GM23338 (cell line): ENCODE measurements around the gene EYA2. TPM values are rescaled to one million over a fixed set of nuclear protein-coding genes. Genes with fewer than 3 reads are reported as not detected.

Source experiments
- ATAC-seq: fragments of 200-7000 bp; cut with Tn5 transposase; 3 replicates; pipeline ENCODE4 v1.9.1; 2020
- DNase-seq: peaks from one replicate; pipeline ENCODE4 v3.0.0-alpha.2; 2015; ENCODE audit warnings: low spot score
- H2AFZ ChIP-seq: fragments of 200-600 bp; sonication (generic); 2 replicates; pipeline ENCODE4 v1.8.0; 2016; ENCODE audit warnings: antibody characterized with exemption, mild to moderate bottlenecking, moderate library complexity
- H3F3A ChIP-seq: fragments of 200-600 bp; sonication (generic); replicated peaks from 2 replicates; pipeline ENCODE4 v1.8.0; 2017; ENCODE audit warnings: antibody characterized with exemption, mixed run types, low read depth
- H3K27ac ChIP-seq: fragments of 200-600 bp; sonication (generic); 2 replicates; pipeline ENCODE4 v1.6.1; 2016; ENCODE audit warnings: low read depth
- H3K27me3 ChIP-seq: fragments of 200-600 bp; sonication (generic); 2 replicates; pipeline ENCODE4 v1.8.0; 2016; ENCODE audit warnings: mild to moderate bottlenecking, mixed run types, moderate library complexity; ENCODE audit not compliant: insufficient read depth
- H3K36me3 ChIP-seq: fragments of 200-600 bp; sonication (generic); 2 replicates; pipeline ENCODE4 v1.8.0; 2016; ENCODE audit warnings: mild to moderate bottlenecking; ENCODE audit not compliant: insufficient read depth
- H3K4me1 ChIP-seq: fragments of 200-600 bp; sonication (generic); 2 replicates; pipeline ENCODE4 v1.8.0; 2016; ENCODE audit warnings: mild to moderate bottlenecking, moderate library complexity; ENCODE audit not compliant: insufficient read depth
- H3K4me2 ChIP-seq: fragments of 200-600 bp; sonication (generic); 2 replicates; pipeline ENCODE4 v1.7.1; 2017; ENCODE audit warnings: mixed run types
- H3K4me3 ChIP-seq: fragments of 200-600 bp; sonication (generic); 2 replicates; pipeline ENCODE4 v1.6.1; 2016; ENCODE audit warnings: mixed run types
- H3K79me2 ChIP-seq: fragments of 200-600 bp; sonication (generic); replicated peaks from 2 replicates; pipeline ENCODE4 v1.8.0; 2017; ENCODE audit warnings: mild to moderate bottlenecking; ENCODE audit not compliant: insufficient read depth
- H3K9me2 ChIP-seq: fragments of 200-600 bp; sonication (generic); 2 replicates; pipeline ENCODE4 v1.8.0; 2017; ENCODE audit not compliant: insufficient read depth
- H4K20me1 ChIP-seq: fragments of 200-600 bp; sonication (generic); replicated peaks from 2 replicates; pipeline ENCODE4 v1.8.0; 2017; ENCODE audit warnings: mild to moderate bottlenecking; ENCODE audit not compliant: insufficient read depth
- H3K27ac Mint-ChIP-seq: 2 replicates; pipeline ENCODE4 v1.8.0; 2020; ENCODE audit warnings: inconsistent platforms, mild to moderate bottlenecking, moderate library complexity, mixed read lengths
- H3K27me3 Mint-ChIP-seq: 3 replicates; pipeline ENCODE4 v1.8.0; 2022; ENCODE audit warnings: low read depth, mild to moderate bottlenecking, moderate library complexity, mixed read lengths, inconsistent platforms; ENCODE audit not compliant: insufficient read depth, poor library complexity
- H3K36me3 Mint-ChIP-seq: 3 replicates; pipeline ENCODE4 v1.8.0; 2021; ENCODE audit warnings: low read depth, mild to moderate bottlenecking, inconsistent platforms, moderate library complexity, mixed read lengths
- H3K4me1 Mint-ChIP-seq: 3 replicates; pipeline ENCODE4 v1.8.0; 2020; ENCODE audit warnings: mild to moderate bottlenecking, inconsistent platforms, mixed read lengths
- H3K4me3 Mint-ChIP-seq: 3 replicates; pipeline ENCODE4 v1.8.0; 2021; ENCODE audit warnings: moderate library complexity, mild to moderate bottlenecking, inconsistent platforms, mixed read lengths
- H3K9me3 Mint-ChIP-seq: 3 replicates; pipeline ENCODE4 v1.8.0; 2020; ENCODE audit warnings: moderate library complexity, mild to moderate bottlenecking, inconsistent platforms, mixed read lengths
- CREB1 ChIP-seq: fragments of 250-450 bp; sonication (Bioruptor Pico); IDR thresholded peaks from 2 replicates; pipeline ENCODE4 v1.5.0; 2020; ENCODE audit warnings: low read depth, mild to moderate bottlenecking, moderate library complexity
- JUNB ChIP-seq: IDR thresholded peaks from one replicate; pipeline ENCODE4 v1.6.1; 2016; ENCODE audit warnings: antibody characterized with exemption; ENCODE audit not compliant: unreplicated experiment
- POLR2AphosphoS5 ChIP-seq: IDR thresholded peaks from 2 replicates; pipeline ENCODE4 v1.6.1; 2016; ENCODE audit warnings: antibody characterized with exemption, low read depth
- ZNF114 ChIP-seq: fragments of 250-450 bp; sonication (Bioruptor Pico); IDR thresholded peaks from 2 replicates; pipeline ENCODE4 v1.5.0; 2020; ENCODE audit warnings: mild to moderate bottlenecking, moderate library complexity
- polyA plus RNA-seq: library from polyadenylated mRNA; unstranded; fragments of >200 nt; fragmentation: Nextera tagmentation; extraction: Ambion mirVana; gene quantifications from 2 replicates; pipeline ENCODE4 v1.2.1, GENCODE V29; 2016
- total RNA-seq: library from RNA; depleted of rRNA; stranded (reverse); fragments of >200 nt; shearing (Covaris generic); gene quantifications from 2 replicates; pipeline ENCODE4 v1.2.3, GENCODE V29; 2014
- TF ChIP-seq, protein P1 (sequence below): fragments of 250-450 bp; sonication (Bioruptor Pico); IDR thresholded peaks from 2 replicates; pipeline ENCODE4 v1.5.0; 2020; ENCODE audit warnings: mild to moderate bottlenecking, moderate library complexity
- TF ChIP-seq, protein P2 (sequence below): IDR thresholded peaks from 2 replicates; pipeline ENCODE4 v1.6.1; 2016; ENCODE audit warnings: antibody characterized with exemption

EYA2 gene
- total and polyA plus RNA-seq, 2 experiments from 2014 or later = 0.50 to 0.56 TPM

DNA sequence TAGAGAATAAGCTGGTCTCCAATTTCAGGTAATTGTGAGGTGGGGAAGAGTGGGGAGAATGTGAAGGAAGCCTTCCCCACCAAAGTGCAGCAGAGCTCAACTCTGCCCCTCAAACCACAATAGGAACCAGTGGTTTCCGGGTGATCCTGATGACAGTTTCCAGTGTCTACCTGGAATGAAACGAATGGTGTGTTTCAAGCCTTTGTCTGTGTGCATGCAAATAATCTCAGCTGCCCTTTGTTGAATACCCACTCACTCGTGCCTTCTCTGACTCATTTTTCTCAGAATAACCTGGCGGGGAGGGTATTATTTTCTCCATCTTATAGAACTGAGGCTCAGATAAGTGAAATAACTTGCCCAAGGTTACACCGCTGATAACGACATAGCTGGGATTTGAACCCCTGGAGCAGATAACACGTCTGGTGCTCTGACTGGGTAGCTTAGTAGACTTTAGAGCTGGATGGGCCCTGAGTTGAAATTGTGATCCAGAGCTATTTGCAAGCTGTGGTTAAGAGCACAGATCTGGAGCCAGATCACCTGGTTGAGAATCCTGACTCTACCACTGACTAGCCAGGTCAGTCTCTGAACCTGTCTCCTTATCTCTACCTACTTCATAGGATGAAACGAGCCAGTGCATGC is 85.1 kb downstream of the EYA2 start:
- ATAC-seq (peak; percentile 61), DNase-seq (no peak)
- peak overlapping the region; percentile 82 for H2AFZ ChIP-seq
- Mint-ChIP-seq H3K4me1 (peaks cover 13% of the 10 kb centered on the region), H3K27ac (peak overlapping the region; percentile 68; the same call in 1 of the 2 replicates), H3K27me3 (peaks cover 10% of the 10 kb centered on the region), H3K36me3 (no peaks in the 10 kb centered on the region; the same call in 1 of the 3 replicates), H3K9me3 (peaks cover 10% of the 10 kb centered on the region), H3K4me3 (no peak overlapping the region)
- H3K4me3 ChIP-seq = no peak overlapping the region
- no peaks in the 10 kb centered on the region for H3K9me2 ChIP-seq
- no peaks in the 10 kb centered on the region for H3K36me3 ChIP-seq
- no peaks in the 10 kb centered on the region for H3K27me3 ChIP-seq
- H3K79me2 ChIP-seq = no peaks in the 10 kb centered on the region
- no peaks in the 10 kb centered on the region for H3F3A ChIP-seq
- TF ChIP-seq JUNB = no peak
- TF ChIP-seq, protein P1, sequence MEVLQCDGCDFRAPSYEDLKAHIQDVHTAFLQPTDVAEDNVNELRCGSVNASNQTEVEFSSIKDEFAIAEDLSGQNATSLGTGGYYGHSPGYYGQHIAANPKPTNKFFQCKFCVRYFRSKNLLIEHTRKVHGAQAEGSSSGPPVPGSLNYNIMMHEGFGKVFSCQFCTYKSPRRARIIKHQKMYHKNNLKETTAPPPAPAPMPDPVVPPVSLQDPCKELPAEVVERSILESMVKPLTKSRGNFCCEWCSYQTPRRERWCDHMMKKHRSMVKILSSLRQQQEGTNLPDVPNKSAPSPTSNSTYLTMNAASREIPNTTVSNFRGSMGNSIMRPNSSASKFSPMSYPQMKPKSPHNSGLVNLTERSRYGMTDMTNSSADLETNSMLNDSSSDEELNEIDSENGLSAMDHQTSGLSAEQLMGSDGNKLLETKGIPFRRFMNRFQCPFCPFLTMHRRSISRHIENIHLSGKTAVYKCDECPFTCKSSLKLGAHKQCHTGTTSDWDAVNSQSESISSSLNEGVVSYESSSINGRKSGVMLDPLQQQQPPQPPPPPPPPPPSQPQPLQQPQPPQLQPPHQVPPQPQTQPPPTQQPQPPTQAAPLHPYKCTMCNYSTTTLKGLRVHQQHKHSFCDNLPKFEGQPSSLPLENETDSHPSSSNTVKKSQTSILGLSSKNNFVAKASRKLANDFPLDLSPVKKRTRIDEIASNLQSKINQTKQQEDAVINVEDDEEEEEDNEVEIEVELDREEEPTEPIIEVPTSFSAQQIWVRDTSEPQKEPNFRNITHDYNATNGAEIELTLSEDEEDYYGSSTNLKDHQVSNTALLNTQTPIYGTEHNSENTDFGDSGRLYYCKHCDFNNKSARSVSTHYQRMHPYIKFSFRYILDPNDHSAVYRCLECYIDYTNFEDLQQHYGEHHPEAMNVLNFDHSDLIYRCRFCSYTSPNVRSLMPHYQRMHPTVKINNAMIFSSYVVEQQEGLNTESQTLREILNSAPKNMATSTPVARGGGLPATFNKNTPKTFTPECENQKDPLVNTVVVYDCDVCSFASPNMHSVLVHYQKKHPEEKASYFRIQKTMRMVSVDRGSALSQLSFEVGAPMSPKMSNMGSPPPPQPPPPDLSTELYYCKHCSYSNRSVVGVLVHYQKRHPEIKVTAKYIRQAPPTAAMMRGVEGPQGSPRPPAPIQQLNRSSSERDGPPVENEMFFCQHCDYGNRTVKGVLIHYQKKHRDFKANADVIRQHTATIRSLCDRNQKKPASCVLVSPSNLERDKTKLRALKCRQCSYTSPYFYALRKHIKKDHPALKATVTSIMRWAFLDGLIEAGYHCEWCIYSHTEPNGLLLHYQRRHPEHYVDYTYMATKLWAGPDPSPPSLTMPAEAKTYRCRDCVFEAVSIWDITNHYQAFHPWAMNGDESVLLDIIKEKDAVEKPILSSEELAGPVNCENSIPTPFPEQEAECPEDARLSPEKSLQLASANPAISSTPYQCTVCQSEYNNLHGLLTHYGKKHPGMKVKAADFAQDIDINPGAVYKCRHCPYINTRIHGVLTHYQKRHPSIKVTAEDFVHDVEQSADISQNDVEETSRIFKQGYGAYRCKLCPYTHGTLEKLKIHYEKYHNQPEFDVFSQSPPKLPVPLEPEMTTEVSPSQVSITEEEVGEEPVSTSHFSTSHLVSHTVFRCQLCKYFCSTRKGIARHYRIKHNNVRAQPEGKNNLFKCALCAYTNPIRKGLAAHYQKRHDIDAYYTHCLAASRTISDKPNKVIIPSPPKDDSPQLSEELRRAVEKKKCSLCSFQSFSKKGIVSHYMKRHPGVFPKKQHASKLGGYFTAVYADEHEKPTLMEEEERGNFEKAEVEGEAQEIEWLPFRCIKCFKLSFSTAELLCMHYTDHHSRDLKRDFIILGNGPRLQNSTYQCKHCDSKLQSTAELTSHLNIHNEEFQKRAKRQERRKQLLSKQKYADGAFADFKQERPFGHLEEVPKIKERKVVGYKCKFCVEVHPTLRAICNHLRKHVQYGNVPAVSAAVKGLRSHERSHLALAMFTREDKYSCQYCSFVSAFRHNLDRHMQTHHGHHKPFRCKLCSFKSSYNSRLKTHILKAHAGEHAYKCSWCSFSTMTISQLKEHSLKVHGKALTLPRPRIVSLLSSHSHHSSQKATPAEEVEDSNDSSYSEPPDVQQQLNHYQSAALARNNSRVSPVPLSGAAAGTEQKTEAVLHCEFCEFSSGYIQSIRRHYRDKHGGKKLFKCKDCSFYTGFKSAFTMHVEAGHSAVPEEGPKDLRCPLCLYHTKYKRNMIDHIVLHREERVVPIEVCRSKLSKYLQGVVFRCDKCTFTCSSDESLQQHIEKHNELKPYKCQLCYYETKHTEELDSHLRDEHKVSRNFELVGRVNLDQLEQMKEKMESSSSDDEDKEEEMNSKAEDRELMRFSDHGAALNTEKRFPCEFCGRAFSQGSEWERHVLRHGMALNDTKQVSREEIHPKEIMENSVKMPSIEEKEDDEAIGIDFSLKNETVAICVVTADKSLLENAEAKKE = no peak
- no peak for TF ChIP-seq ZNF114
- TF ChIP-seq CREB1 (CRISPR knock-in tag) = no peak
- no peak for TF ChIP-seq POLR2AphosphoS5
- TF ChIP-seq, protein P2, sequence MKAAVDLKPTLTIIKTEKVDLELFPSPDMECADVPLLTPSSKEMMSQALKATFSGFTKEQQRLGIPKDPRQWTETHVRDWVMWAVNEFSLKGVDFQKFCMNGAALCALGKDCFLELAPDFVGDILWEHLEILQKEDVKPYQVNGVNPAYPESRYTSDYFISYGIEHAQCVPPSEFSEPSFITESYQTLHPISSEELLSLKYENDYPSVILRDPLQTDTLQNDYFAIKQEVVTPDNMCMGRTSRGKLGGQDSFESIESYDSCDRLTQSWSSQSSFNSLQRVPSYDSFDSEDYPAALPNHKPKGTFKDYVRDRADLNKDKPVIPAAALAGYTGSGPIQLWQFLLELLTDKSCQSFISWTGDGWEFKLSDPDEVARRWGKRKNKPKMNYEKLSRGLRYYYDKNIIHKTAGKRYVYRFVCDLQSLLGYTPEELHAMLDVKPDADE = no peak
- peaks cover 8% of the 10 kb centered on the region for H3K4me1 ChIP-seq
- no peak overlapping the region for H3K4me2 ChIP-seq
- no peaks in the 10 kb centered on the region for H4K20me1 ChIP-seq
- H3K27ac ChIP-seq = no peak overlapping the region
